Left ventricle myocardium superior (tissue), 1 donor: ENCODE results near the gene VNN1. TPM values are rescaled to one million over a fixed set of nuclear protein-coding genes. Genes with fewer than 3 reads are reported as not detected.

ENCODE experiments used
- ATAC-seq: fragments of 200-7000 bp; cut with Tn5 transposase; one replicate; pipeline ENCODE4 v1.9.1; 2020; ENCODE audit warnings: mild to moderate bottlenecking, moderate library complexity
- DNase-seq: peaks from one replicate; pipeline ENCODE4 v3.0.0-alpha.2; 2020
- intact Hi-C: fragments of 100-400 bp; cut with micrococcal nuclease; formaldehyde crosslinking; loops from one replicate; pipeline ENCODE4 v1.11.0; 2022
- total RNA-seq: library from RNA; stranded (reverse); fragmentation: NEBNext Ultra II Directional; extraction: Animal tissue kit (Norgen Biotek cat#: 25700); gene quantifications from one replicate; pipeline ENCODE4 v1.2.1, GENCODE V29; 2021
- donor health status: DM: no; HTN: yes; CAD: no; lungs with severe emphysema.

VNN1 gene
- total RNA-seq, 1 donor from 2014 or later, result 1.9 TPM

DNA sequence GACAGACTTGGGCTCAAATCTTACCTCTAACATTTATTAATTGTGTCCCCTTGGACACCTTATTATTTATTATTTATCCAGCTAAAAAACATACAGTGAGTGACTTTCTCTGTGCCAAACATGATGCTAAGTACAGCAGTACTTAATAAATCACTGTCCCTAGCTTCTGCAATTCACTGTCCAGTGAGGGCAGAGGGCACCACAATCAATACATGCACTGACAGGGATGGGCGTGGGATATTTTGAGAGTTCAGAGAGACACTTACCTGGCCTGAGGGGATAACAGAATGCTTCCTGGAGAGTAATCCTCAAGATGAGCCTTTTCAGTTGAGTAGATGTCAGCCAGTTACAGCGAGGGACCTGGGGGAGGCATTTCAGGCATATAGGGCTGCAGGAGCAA, 80.5 kb downstream of the VNN1 start:
- ATAC-seq (no peak), DNase-seq (no peak)
- intact Hi-C loops, result no loop called here

Other genes with a start within 250 kb of the VNN1 start
- 59.0 TPM for gene STX7, start 200.9 kb downstream of the VNN1 start, total RNA-seq
- not detected for gene TAAR9, start 175.8 kb downstream of the VNN1 start, total RNA-seq
- not detected for gene TAAR8, start 161.4 kb downstream of the VNN1 start, total RNA-seq
- gene TAAR6, start 143.7 kb downstream of the VNN1 start, total RNA-seq, result not detected
- not detected for gene TAAR5, start 124.3 kb downstream of the VNN1 start, total RNA-seq
- gene TAAR2, start 89.8 kb downstream of the VNN1 start, total RNA-seq, result not detected
- not detected for gene TAAR1, start 54.9 kb downstream of the VNN1 start, total RNA-seq
- 1.9 TPM for gene VNN2, start 43.8 kb upstream of the VNN1 start, total RNA-seq
- gene SLC18B1, start 84.6 kb upstream of the VNN1 start, total RNA-seq, result 3.3 TPM
- gene RPS12, start 100.5 kb upstream of the VNN1 start, total RNA-seq, result 471 TPM